HG02938 (cell line): ENCODE data around the gene HEATR1.

Experiments
- ATAC-seq: cut with Tn5 transposase; IDR thresholded peaks from one replicate; pipeline ENCODE4 v1.9.1; 2021; ENCODE audit warnings: mild to moderate bottlenecking, moderate library complexity; ENCODE audit not compliant: unreplicated experiment

HEATR1 gene

DNA sequence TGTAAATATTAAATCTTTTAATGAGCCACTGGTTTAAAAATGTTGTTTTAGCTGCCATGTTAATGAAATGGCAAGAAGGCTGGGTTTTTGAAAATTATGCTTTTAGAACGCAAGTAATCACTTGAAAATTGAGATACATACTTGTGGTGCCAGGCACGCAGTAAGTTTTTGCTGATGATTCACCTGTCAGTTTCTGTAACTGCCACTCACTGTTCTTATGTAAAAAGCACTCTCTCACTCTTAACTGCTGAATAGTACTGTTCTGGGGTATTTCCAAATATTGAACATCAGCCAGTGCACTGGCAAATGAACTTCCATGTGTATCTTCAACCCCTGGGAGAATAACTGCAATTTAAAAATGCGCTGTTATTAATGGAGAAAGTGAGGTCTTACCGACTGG is 62.6 kb downstream of the HEATR1 start:
- ATAC-seq, result no peak

DNA sequence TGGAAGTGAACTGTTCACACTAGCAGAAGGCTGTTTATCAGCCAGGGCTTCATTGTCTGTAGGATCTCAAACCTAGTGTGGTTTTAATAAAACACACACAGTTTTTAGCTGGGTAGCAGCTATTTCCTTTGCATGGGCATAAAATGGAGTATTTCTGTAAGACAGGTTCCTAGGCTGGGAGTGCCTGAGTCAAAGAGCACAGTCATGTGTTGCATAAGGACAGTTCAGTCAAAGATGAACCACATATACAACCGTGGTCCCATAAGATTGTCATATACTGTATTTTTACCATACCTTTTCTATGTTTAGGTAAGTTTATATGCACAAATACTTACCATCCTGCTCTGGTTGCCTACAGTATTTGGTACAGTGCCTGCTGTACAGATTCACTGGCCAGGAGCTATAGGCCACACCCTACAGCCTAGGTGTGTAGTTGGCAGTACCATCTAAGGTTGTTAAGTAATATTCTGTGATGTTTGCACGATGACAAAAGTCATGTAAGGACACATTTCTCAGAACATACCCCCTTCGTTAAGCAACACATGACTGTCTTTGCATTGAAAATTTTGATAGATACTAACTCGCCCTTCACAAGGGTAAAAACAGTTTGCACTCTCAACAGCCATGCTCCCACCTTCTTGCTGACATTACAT is 63.4 kb downstream of the HEATR1 start:
- ATAC-seq, result no peak

DNA sequence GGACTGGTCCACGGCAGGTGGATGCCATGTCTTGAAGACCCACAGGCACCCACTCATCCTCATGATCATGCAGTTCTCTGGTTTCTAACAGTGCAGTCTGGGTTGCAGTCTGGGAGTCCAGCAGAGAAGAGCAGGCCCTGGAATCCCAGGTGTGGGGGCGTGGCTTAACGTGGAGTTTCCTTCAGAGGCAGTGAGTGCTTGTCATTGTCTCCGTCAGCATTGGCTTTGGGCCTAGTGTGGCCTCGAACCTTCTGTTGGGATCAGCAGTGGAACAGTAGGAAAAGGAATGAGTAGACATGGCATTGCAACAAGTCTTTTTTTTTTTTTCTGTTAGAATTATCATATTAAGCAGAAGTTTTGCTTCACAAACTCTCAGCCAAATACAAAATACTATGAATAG is 67.8 kb downstream of the HEATR1 start:
- ATAC-seq, result no peak

DNA sequence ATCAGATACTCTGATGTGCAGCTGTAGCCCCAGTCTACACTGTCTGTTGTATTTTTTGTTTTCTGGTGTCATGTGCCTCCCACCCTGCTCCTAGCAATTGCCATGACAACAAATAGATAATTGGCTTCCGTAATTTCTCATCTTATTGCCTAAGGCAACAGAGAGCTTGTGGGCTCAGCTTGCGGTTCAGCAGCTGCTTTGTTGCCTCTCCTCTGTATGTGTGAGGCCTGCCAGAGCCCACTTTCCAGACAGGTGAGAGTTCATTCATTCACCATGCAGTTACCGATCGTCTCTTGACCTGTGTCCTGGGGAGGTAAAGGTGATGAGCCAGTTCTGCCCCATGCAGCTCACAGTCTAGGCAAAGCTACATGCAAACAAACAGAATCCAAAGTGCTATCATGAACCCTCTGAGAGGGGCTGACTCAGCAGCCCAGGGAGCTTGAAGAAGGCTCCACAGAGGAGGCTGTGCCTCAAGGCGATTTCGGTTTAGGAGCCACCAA is 68.6 kb downstream of the HEATR1 start:
- no peak for ATAC-seq

DNA sequence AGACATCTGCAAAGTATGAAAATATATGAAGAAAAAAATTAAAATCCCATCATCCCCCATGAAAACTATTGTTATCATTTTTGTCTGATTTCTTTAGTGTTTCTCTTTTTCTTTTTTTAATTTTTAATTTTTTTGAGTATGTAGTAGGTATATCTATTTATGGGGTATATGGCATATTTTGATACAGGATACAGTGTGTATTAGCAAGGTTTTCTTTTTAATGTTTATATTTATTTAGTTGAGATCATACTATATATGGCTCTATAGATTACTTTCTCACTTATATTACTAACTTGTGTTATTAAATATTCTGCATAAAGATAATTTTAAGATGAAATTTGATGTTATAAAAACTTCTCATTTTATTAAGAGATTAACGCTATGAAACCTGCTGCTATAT is 69.1 kb downstream of the HEATR1 start:
- ATAC-seq, result no peak

DNA sequence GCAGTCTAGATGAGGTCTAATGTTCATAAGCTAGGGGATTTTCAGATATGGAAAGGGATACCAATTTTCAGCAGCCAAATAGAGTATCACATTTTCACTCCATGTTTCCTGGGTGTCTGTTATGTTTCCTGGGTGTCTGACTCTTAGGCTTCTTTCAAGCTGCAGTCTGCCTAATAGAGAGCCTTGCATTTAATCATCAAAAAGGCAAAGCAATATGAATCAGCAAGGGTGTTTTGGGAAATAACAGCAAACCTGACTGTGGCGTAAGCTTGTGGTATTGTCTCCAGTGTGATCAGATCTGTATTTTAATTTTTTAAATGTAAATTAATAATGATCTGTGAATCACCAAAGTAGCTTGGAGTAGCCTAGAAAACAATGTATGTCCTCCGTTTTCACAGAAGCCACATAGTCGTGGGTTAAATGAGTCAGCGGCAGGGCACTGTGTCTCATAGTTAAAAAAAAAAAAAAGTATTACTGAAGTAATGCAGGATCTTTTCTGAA is 70.1 kb downstream of the HEATR1 start:
- no peak for ATAC-seq

DNA sequence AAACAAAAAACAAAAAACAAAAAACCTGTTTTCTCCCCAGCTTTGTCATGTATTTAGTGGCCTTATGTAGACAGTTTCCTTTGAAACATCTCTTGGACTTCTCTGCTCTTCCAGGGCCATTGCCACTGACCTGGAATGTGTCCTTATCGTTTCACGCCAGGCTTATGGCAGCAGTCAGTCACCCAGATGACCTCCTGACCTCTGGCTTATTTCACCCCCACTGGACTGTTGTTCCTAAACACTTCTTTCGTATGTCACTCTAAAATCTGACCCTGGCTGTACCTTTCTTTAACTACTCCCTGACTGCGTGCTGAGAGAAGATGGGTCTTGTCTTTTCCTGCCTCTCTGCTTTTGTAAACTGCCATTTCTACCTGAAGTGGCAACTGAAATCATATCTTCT is 71.5 kb downstream of the HEATR1 start:
- no peak for ATAC-seq

DNA sequence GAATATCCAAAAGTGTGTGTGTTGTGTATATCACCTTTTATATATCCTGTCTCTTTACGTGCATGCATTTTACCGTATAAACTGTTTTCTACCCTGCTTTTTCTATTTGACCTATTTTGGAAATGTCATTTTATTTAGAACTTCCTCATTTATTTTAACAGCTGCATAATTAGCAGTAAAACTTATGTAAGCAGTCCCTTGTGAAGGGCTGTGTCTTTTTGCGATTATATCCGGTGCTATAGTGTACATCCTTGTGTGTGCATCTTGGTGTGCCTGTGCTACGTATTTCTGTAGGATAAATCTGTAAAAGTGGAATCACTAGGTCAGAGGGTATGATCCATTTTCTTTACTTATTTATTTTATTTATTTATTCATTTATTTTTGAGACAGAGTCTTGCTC is 73.4 kb downstream of the HEATR1 start:
- no peak for ATAC-seq

DNA sequence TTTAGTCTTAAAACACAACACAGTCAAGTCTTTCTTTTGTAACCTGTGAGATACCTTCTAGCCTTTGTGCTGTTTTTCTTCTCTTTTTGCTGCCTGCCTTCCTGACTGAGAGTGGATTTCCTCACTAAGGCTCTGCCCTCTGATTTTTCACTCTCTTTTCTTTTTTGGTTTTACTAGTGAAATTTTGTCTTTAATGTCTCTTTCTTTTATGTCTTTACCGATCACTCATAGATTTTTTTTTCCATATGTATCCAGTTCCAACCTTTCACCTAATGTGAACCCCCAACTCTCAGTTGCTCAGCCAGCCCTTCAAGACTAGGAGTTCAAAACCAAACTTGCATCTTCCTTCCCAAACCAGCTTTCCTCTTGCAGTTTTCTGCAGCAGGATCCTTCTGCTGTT is 74.0 kb downstream of the HEATR1 start:
- ATAC-seq, result no peak

DNA sequence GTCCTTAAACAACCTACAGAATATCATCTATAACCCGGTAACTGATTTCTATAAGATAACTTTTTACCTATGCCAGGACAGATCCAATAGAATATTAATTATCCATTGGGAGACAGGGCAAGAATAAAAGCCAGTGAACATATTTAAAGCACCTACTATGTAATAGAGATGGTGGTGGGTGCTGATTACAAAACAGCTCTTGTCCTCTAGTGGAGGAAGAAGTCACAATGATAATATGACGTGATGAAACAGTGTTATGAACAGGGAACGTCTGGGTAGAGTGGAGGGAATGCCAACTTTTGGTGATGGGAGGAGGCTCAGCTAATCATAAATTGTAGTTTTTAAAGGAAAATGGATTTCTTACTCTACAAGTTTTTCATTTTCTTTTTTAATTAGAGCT is 78.2 kb downstream of the HEATR1 start:
- ATAC-seq, result no peak

DNA sequence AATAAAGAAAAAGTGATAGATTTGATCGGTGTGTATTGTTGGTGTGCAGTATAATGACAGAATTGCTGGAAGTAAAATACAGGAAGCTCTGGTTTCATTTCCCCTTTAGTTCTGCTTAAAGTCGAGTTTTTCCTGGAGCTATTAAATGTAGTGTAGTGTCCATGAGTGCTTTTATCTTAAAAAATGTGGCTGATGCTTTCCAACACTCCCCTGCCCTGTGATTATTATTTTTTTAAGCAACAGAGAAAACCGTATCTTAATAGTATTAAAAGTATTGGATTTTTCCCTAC is 79.5 kb downstream of the HEATR1 start:
- no peak for ATAC-seq

DNA sequence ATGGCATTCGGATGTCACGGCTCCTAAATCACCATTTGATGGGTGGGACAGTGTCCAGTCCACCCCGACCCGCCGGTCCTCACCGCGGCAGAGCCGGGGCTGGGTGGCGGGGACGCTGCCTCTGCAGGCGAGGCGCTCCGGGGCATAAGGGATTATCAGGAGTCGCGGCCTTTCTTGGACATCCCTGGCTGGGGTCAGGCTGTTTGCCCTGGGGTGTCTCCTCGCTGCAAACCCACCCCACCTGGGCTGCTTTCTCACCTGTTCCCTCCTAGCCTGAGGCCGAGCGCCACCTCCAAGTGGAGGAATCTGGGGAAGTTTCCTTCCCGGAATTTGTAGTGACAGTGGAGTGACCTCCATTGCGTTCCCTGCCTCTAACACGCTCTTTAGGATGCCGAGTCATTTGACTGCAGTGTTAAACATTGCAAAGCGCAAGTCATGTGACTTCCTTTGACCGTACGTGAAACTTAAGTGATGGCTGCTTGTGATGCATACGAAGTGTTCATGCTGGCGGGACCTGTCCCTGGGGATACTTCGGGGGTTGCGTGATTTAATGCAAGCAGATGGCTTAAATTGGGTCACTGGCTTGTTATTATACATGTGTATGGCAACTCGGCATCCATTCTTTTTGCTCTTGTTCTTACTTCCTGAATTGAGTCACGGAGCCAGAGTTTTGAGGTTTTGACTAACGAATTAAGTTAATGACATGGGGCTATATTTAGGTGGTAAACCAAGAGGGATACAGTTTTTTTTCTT is 80.0 kb downstream of the HEATR1 start:
- ATAC-seq, result peak; percentile 94

DNA sequence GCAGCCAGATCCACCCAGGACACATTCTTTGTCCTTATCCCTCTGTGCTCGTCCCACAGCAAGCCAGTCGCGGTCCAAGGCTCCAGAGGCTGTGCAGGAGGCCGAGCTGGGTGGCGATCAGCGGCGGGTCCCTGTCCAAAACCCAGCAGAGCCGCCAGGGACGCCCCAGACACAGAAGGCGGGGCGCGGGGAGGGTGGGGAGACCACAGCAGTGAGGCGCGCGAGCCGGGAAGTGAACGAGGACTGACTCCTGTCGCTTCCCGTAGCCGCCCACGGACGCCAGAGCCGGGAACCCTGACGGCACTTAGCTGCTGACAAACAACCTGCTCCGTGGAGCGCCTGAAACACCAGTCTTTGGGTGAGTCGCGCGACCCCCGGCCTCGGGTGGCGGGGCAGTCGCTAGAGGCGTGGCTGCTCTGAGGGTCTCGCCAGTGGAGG is 80.6 kb downstream of the HEATR1 start, which contains the start of gene LGALS8:
Gene LGALS8, plus strand, starts transcription at position 279 of the 438 bp plus-strand sequence. CDS start 2,089 bp downstream, outside the sequence.
- ATAC-seq, result peak; percentile 46

DNA sequence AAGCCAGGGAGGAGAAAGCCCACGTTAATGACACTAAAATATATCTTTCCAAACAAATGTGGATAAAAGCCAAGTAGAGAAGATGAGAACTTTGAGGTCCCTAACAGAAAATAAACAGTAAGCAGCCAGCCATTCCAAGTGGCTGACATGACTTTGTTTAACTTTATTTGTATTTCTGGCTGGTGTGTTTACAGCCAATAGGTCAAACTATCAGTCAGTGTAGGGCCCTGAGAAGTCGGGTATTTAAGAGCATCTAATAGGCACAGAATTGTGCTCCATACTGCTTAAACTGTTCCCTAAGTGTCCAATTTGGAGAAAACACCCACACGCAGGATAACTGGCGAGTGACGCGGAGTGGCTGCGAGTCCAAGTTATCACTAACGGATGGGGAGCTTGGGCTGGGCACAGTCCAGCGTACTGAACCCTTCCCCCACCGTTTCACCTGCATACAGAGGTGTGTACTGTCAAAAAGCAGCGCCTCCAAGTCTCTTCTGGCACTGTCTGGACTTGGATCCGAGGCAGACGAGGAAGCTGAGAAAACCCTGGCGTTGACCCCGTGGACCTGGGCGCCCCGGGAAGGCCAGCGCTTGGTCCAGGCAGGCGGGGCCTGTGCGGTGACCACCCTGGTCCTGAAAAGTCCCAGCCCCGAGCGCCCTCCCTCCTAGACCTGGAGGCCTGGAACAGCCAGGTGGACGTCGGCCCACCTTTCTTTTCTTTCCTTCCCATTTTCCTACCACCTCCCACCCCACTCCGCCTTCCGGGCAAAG is 81.2 kb downstream of the HEATR1 start:
- ATAC-seq, result no peak

DNA sequence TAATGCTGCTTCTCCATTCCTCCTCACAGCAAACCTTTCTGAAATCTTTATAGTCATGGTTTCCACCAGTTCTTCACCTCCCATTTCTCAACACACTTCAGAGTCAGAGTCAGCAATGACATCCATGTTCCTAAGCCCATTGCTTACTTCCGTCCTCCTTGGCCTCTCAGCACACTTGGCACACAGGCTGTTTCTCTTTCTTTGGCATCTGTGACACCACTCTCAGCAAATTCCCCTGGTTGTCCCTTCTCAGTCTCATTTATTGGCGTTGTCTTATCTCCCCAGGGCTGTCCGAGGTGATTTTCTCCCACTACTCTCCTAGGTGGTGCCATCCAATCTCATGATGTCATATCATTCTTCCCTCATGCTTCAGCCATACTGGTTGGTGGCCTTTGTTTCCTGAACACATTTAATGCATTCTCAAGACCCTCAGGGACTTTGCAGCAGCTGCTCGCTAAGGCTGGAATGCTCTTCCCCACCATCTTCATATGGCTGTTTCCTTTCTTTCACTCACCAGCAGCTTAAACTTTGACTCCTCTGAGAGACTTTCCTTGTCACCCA is 83.8 kb downstream of the HEATR1 start:
- no peak for ATAC-seq

DNA sequence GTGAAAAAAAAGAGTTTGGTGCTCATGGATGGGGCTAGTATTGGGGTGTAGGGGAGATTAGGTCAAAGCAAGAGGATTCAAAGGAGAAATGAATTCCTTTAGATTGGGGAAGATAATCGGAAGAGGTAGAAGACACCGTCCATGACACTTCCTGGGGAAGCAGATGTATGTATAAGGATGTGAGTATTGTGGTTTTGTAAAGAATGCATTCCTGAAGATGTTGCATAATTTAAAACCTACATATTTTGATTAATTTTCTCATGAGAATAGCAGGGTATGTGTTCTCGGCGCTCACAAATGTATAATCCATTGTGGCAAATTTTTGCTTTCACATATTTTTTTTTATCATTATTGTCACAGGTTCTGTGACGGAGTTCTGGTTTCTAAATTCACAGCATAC is 86.0 kb downstream of the HEATR1 start:
- no peak for ATAC-seq

DNA sequence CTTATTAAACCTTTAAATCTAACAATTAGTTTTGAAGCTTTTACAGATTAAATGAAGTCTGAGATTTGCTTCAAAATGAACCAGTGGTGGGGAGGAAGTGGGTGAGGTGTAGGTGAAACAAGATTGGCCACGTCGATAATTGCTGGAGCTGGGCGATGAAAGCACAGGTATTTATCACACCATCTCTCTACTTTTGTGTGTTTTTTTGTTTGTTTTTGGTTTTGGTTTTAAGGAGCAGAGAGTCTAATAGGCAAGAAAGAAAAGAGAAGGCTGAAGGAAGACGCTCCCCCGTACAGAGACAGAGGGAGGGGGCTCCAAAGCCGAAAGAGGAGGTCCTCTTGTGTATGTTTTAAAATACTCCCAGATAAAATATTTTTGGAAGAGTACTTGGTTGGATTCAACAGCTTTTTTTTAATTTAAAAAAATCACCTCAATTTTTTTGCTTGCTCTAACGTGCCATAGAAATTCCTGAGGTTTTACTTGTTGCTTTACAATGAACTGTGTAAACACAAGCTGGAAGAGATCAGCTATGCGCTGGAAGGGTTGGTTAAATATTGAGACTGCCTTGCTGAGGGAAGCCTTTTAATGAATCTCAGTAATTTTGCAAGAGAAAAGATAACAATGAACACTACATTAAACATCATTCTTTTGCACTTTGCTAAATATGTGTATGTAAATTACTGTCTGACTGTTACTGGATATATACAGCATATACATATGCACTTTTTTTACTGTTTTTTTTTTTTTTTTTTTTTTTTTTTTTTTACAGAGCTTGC is 87.2 kb downstream of the HEATR1 start:
- ATAC-seq, result no peak

DNA sequence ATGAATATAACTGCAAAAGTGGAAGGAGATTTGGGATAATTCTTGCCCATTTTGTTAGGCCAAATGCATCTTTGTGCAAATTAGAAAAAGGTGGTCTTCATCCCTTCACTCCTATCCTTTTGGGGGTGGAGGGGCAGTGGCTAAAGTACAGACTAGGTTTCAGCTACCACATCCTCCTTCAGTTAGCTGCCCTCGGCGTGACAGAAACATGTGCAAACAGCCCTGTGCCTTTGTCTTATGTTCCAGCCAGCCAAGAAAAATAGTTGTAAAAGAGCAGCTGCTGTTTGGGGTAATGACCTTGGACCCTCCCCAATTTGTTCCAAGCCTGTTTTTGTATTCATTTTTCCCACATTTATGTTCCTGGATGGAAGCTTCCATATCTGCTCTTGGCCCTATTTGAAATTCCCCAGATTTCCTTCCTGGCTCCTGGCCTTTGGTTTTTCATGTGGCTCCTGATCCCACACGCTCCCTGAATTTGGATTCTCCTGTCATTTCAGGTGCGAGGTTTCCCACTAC is 88.8 kb downstream of the HEATR1 start:
- no peak for ATAC-seq

DNA sequence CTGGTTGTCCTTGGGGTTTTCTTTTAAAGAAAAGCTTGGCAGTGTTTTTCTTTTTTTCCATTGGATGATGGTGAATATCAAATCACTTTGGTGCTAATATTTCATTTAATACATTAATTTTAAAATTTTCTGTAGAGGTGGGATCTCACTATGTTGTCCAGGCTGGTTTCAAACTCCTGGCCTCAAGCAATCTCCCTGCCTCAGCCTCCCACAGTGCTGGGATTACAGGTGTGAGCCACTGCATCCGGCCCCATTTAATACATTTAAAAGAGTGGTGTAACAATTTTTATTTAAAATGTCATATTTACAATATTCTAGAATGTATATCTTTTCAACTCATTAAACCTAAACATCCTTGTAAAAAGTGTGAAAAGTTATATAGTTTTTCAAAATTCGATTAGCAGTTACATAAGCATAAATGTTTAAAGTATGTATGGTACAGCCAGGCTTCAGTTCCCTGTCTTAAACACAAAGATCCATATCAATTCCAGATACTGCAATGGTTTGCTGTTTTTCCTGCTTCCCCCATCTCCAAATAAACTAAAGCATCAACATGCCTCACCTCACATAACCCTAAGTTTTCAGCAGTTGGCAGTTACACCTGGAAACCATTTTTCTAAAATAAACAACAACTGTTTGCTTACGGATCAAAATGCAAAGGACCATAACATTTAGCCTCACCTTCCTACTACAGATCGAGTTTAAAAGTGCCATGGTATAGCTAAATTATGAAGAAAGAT is 89.4 kb downstream of the HEATR1 start:
- ATAC-seq, result no peak
